ENCODE data around the gene MRTFA.
"Not testable (repeated sequence)": the region's sequence is repeated elsewhere in the genome, so short reads cannot be mapped to it uniquely, and the experiment has no call there.

The MRTFA gene

DNA sequence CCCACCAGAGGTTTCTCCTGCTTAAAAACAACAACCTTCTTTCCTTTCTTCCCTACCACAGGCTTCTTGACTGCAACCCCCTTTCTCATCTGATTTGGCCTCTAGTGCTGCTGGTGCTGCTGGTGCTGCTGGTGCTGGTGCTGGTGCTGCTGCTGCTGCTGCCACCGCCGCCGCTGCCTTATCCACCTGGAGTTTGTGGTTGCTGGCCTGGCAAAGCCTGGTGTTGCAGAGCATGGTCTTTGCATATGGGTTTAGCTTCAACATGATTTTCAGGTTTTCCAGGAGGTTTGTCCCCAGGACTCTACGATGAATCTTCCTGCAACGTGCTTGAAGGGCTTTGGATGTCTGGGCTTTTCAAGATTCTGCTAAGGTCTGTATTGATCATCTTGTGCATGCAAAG is 49.7 kb downstream of the MRTFA start:
- DNase-seq (ENCODE audit: insufficient read length, low spot score) (no peak), FAIRE-seq (no peak)
- TF ChIP-seq, protein P1, sequence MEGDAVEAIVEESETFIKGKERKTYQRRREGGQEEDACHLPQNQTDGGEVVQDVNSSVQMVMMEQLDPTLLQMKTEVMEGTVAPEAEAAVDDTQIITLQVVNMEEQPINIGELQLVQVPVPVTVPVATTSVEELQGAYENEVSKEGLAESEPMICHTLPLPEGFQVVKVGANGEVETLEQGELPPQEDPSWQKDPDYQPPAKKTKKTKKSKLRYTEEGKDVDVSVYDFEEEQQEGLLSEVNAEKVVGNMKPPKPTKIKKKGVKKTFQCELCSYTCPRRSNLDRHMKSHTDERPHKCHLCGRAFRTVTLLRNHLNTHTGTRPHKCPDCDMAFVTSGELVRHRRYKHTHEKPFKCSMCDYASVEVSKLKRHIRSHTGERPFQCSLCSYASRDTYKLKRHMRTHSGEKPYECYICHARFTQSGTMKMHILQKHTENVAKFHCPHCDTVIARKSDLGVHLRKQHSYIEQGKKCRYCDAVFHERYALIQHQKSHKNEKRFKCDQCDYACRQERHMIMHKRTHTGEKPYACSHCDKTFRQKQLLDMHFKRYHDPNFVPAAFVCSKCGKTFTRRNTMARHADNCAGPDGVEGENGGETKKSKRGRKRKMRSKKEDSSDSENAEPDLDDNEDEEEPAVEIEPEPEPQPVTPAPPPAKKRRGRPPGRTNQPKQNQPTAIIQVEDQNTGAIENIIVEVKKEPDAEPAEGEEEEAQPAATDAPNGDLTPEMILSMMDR (IDR thresholded peaks at IDR 0.05; ENCODE audit: insufficient read depth, missing control alignments): no peak

DNA sequence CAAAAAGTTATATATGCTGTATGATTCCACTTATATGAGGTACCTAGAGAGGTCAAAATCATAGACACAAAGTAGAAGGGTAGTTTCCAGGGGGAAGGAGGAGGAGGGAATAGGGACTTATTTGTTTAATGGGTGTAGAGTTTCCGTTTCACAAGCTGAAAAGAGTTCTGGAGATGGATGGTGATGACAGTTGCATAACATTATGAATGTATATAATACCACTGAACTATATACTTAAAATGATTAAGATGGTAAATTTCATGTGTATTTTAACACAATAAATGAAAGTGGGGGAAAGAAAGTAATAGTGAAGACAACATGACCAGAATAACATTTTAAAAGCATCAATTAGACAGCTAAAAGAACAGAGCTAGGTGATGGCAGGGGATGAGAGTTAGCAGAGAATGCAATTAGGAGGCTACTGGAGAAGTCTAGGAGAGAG is 51.2 kb downstream of the MRTFA start:
- TF ChIP-seq, protein P1 (IDR thresholded peaks at IDR 0.05; ENCODE audit: insufficient read depth, missing control alignments): no peak
- no peak for DNase-seq (ENCODE audit: insufficient read length, low spot score)
- no peak for FAIRE-seq

- not testable (repeated sequence) for FAIRE-seq; DNase-seq (ENCODE audit: insufficient read length, low spot score)
Observed at GRCh38 chr22:40584766-40585165, 51.8 kb downstream of the MRTFA start.

GRCh38 chr22:40583053-40583741 is 53.3 kb downstream of the MRTFA start:
- FAIRE-seq (no peak), DNase-seq (ENCODE audit: insufficient read length, low spot score) (no peak)
- TF ChIP-seq, protein P1 (IDR thresholded peaks at IDR 0.05; ENCODE audit: insufficient read depth, missing control alignments): no peak

GRCh38 chr22:40582063-40582462 is 54.5 kb downstream of the MRTFA start:
- DNase-seq (ENCODE audit: insufficient read length, low spot score) (no peak), FAIRE-seq (no peak)
- TF ChIP-seq, protein P1 (IDR thresholded peaks at IDR 0.05; ENCODE audit: insufficient read depth, missing control alignments): no peak

DNA sequence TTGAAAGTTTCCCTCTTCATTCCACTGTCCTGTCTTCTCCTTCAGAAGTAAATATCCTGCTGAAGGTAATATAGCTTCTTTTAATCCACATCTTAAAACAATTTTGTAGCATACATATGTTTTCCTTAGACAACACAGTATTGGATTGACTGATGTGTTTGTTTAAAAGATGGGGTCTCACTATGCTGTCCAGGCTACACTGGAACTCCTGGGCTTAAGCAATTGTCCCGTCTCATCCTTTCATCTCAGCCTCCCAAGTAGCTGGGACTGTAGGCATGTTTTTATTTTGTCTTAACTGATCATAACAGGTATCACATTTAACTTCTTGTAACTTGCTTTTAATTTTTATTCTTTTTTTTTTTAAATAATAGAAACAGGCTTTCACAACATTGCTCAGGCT is 55.9 kb downstream of the MRTFA start:
- FAIRE-seq (no peak), DNase-seq (ENCODE audit: insufficient read length, low spot score) (no peak)
- TF ChIP-seq, protein P1 (IDR thresholded peaks at IDR 0.05; ENCODE audit: insufficient read depth, missing control alignments): no peak

- FAIRE-seq: no peak
- TF ChIP-seq, protein P1 (IDR thresholded peaks at IDR 0.05; ENCODE audit: insufficient read depth, missing control alignments): no peak
- DNase-seq (ENCODE audit: insufficient read length, low spot score): no peak
Observed at GRCh38 chr22:40578171-40578570, 58.3 kb downstream of the MRTFA start.
